Activated naive CD8-positive, alpha-beta T cell treated with anti-CD3 and anti-CD28 coated beads, Interleukin-2, amount 50 U/mL, for 24 hours (primary cell): ENCODE measurements around the gene SNAPIN.
"Not testable (repeated sequence)": the region's sequence is repeated elsewhere in the genome, so short reads cannot be mapped to it uniquely, and the experiment has no call there.

Experiments
- ATAC-seq: fragments of 150-1000 bp; cut with Tn5 transposase; one replicate; pipeline ENCODE4 v1.10.0; 2021
- DNase-seq: peaks from one replicate; pipeline ENCODE4 v3.0.0; 2021
- H3K27ac Mint-ChIP-seq: one replicate; pipeline ENCODE4 v1.8.0; 2021; ENCODE audit warnings: mild to moderate bottlenecking, mixed read lengths
- H3K27me3 Mint-ChIP-seq: one replicate; pipeline ENCODE4 v1.8.0; 2021; ENCODE audit warnings: mixed read lengths
- H3K36me3 Mint-ChIP-seq: one replicate; pipeline ENCODE4 v1.8.0; 2021; ENCODE audit warnings: low read depth, mixed read lengths
- H3K4me1 Mint-ChIP-seq: one replicate; pipeline ENCODE4 v1.8.0; 2021; ENCODE audit warnings: mixed read lengths
- H3K4me3 Mint-ChIP-seq: one replicate; pipeline ENCODE4 v1.8.0; 2021; ENCODE audit warnings: mild to moderate bottlenecking, moderate library complexity, mixed read lengths
- H3K9me3 Mint-ChIP-seq: one replicate; pipeline ENCODE4 v1.8.0; 2021; ENCODE audit warnings: mixed read lengths

The SNAPIN gene

GRCh38 chr1:153670859-153671627, 12.5 kb downstream of the SNAPIN start, which contains the start of gene ILF2:
Gene ILF2, minus strand, starts transcription at chr1:153670993. Its CDS starts 71 bp downstream, at chr1:153670922.
- no peaks in the 10 kb centered on the region for H3K27me3 Mint-ChIP-seq
- H3K36me3 Mint-ChIP-seq: peaks cover 41% of the 10 kb centered on the region
- peaks cover 35% of the 10 kb centered on the region for H3K4me1 Mint-ChIP-seq
- DNase-seq (peak; percentile 96), ATAC-seq (peak; percentile 95)
- H3K4me3 Mint-ChIP-seq: no peak within 1 kb of the TSS
- H3K27ac Mint-ChIP-seq: no peak within 1 kb of the TSS
- H3K9me3 Mint-ChIP-seq: no peaks in the 10 kb centered on the region

GRCh38 chr1:153671628-153672353, 13.3 kb downstream of the SNAPIN start:
- H3K9me3 Mint-ChIP-seq, H3K27ac Mint-ChIP-seq, H3K27me3 Mint-ChIP-seq, H3K4me3 Mint-ChIP-seq: not testable (repeated sequence)
- peaks cover 34% of the 10 kb centered on the region for H3K36me3 Mint-ChIP-seq
- H3K4me1 Mint-ChIP-seq: peaks cover 35% of the 10 kb centered on the region
- DNase-seq (peak; percentile 63), ATAC-seq (peak; percentile 41)

- Mint-ChIP-seq H3K4me3 (no peak overlapping the region), H3K27ac (no peak overlapping the region), H3K27me3 (peaks cover 20% of the 10 kb centered on the region), H3K36me3 (peaks cover 17% of the 10 kb centered on the region), H3K4me1 (peaks cover 31% of the 10 kb centered on the region), H3K9me3 (no peaks in the 10 kb centered on the region)
- DNase-seq: no peak
- no peak for ATAC-seq
These were observed 15.0 kb downstream of the SNAPIN start for GRCh38 chr1:153673511-153673910.

GRCh38 chr1:153677718-153678518, 19.4 kb downstream of the SNAPIN start:
- Mint-ChIP-seq H3K9me3 (no peaks in the 10 kb centered on the region), H3K4me1 (peaks cover 18% of the 10 kb centered on the region), H3K27ac (no peak overlapping the region), H3K4me3 (peak overlapping the region; percentile 72), H3K36me3 (no peaks in the 10 kb centered on the region), H3K27me3 (peaks cover 51% of the 10 kb centered on the region)
- DNase-seq: peak; percentile 57
- peak; percentile 41 for ATAC-seq

GRCh38 chr1:153678519-153679336, 20.2 kb downstream of the SNAPIN start, which contains the start of gene NPR1:
Gene NPR1, plus strand, starts transcription at chr1:153678688. Its CDS starts 421 bp downstream, at chr1:153679109.
- Mint-ChIP-seq H3K4me1 (peaks cover 18% of the 10 kb centered on the region), H3K36me3 (no peaks in the 10 kb centered on the region), H3K4me3 (peak within 1 kb of the TSS; percentile 72), H3K27ac (no peak within 1 kb of the TSS), H3K27me3 (peaks cover 51% of the 10 kb centered on the region), H3K9me3 (no peaks in the 10 kb centered on the region)
- DNase-seq (peak; percentile 23), ATAC-seq (peak; percentile 41)

- ATAC-seq: peak; percentile 53
- Mint-ChIP-seq H3K27me3 (peaks cover 55% of the 10 kb centered on the region), H3K36me3 (no peaks in the 10 kb centered on the region), H3K4me3 (peak overlapping the region; percentile 69), H3K4me1 (peaks cover 18% of the 10 kb centered on the region), H3K9me3 (no peaks in the 10 kb centered on the region), H3K27ac (no peak overlapping the region)
- peak; percentile 42 for DNase-seq
These were observed 21.0 kb downstream of the SNAPIN start for GRCh38 chr1:153679337-153680119.

- Mint-ChIP-seq H3K27me3 (peaks cover 55% of the 10 kb centered on the region), H3K27ac (no peak overlapping the region), H3K4me1 (peaks cover 18% of the 10 kb centered on the region), H3K9me3 (no peaks in the 10 kb centered on the region), H3K4me3 (peak overlapping the region; percentile 69), H3K36me3 (no peaks in the 10 kb centered on the region)
- no peak for DNase-seq
- ATAC-seq: no peak
These were observed 21.6 kb downstream of the SNAPIN start for GRCh38 chr1:153680120-153680403.

GRCh38 chr1:153682730-153683129, 24.2 kb downstream of the SNAPIN start:
- H3K27me3 Mint-ChIP-seq: peaks cover 43% of the 10 kb centered on the region
- no peaks in the 10 kb centered on the region for H3K9me3 Mint-ChIP-seq
- ATAC-seq (no peak), DNase-seq (no peak)
- H3K27ac Mint-ChIP-seq: no peak overlapping the region
- peaks cover 14% of the 10 kb centered on the region for H3K4me1 Mint-ChIP-seq
- no peaks in the 10 kb centered on the region for H3K36me3 Mint-ChIP-seq
- H3K4me3 Mint-ChIP-seq: no peak overlapping the region

DNA sequence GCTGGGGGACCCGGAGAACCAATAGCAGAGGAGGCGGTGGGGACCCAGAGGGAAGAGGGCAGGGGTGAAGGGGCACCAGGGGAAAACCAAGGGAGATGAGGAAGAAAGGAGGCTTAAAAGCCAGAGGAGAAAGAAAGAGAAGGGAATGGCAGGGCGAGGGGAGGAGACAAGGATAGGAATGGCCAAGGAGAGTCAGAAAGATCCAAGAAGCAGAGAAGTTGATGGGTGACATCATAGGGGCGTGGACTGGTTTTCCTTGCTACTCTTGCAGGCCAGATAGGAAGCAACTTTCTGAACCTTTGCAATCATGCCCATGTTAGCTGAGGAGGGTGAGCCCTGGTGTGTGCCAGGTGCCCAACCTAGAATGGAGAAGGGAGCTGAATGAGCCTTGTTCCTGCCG, 25.4 kb downstream of the SNAPIN start:
- Mint-ChIP-seq H3K9me3 (no peaks in the 10 kb centered on the region), H3K36me3 (no peaks in the 10 kb centered on the region), H3K4me3 (no peak overlapping the region), H3K4me1 (peaks cover 5% of the 10 kb centered on the region), H3K27me3 (peaks cover 32% of the 10 kb centered on the region), H3K27ac (no peak overlapping the region)
- ATAC-seq (no peak), DNase-seq (no peak)

- no peaks in the 10 kb centered on the region for H3K9me3 Mint-ChIP-seq
- no peak for DNase-seq
- peaks cover 28% of the 10 kb centered on the region for H3K27me3 Mint-ChIP-seq
These were observed 26.4 kb downstream of the SNAPIN start for GRCh38 chr1:153684892-153685291.

DNA sequence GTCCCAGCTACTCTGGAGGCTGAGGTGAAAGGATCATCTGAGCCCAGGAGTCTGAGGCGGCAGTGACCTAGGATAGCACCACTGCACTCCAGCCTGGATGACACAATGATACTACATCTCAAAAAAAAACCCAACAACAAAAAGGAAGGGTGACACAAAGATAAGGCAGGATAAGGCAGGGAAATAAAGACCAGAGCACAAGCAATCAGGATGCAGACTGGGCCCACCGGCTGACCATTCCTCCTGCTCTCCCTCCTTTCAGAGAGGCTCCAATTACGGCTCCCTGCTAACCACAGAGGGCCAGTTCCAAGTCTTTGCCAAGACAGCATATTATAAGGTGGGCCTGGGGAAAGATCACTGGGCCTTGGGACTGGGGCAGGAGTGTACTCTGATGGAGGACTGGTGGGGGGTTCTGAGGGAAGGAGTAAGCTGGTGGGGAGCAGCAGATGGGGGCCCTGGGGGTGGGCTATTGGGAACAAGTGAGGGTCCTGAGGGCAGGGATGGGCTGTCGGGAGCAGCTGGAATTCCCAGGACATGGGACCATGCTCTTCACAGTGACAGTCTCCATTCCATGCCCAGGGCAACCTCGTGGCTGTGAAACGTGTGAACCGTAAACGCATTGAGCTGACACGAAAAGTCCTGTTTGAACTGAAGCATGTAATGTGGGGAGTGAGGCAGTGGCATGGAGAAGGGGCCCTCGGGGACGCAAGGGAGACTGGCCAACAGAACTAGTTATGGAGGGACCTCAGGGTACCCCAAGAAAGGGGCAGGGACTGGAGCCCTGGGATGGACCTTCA, 27.2 kb downstream of the SNAPIN start:
- no peak for ATAC-seq
- no peaks in the 10 kb centered on the region for H3K36me3 Mint-ChIP-seq
- DNase-seq: no peak
- H3K9me3 Mint-ChIP-seq: no peaks in the 10 kb centered on the region
- H3K27ac Mint-ChIP-seq: no peak overlapping the region
- no peaks in the 10 kb centered on the region for H3K4me1 Mint-ChIP-seq
- H3K27me3 Mint-ChIP-seq: peaks cover 20% of the 10 kb centered on the region
- H3K4me3 Mint-ChIP-seq: no peak overlapping the region

More at GRCh38 chr1:153684892-153685291, 26.4 kb downstream of the SNAPIN start:
- no peak for ATAC-seq
- Mint-ChIP-seq H3K36me3 (no peaks in the 10 kb centered on the region), H3K4me1 (no peaks in the 10 kb centered on the region), H3K4me3 (no peak overlapping the region), H3K27ac (no peak overlapping the region)

DNA sequence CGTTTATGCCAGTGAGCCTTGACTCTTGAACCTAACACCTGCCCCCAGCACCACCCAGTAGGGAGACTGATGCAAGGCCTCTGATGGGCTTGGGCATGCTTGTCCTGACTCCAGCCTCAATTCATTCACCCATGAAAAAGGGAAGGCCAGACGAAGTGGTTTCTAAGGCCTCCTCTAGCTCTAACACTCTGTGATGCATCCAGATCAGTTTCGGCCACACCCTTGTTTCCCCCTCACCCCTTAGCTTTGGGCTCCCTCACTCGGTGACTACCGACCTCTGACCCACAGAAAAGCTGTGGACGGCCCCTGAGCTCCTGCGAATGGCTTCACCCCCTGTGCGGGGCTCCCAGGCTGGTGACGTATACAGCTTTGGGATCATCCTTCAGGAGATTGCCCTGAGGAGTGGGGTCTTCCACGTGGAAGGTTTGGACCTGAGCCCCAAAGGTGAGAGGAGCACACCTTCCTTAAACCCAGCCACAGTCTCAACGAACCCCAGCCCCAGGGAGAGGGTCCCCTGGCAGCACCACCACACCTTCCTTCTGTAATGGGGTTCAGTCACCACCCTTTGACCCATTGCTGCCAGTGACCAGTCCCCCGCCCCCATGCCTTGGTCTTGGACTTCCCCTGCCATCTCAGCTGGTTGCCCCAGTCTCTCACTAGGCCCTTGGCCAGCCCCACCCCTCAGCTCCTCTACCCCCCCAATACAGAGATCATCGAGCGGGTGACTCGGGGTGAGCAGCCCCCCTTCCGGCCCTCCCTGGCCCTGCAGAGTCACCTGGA, 29.0 kb downstream of the SNAPIN start:
- peaks cover 6% of the 10 kb centered on the region for H3K27me3 Mint-ChIP-seq
- no peaks in the 10 kb centered on the region for H3K36me3 Mint-ChIP-seq
- H3K27ac Mint-ChIP-seq: no peak overlapping the region
- DNase-seq (no peak), ATAC-seq (no peak)
- H3K4me3 Mint-ChIP-seq: no peak overlapping the region
- H3K4me1 Mint-ChIP-seq: peaks cover 3% of the 10 kb centered on the region
- no peaks in the 10 kb centered on the region for H3K9me3 Mint-ChIP-seq
